Stromal cell of bone marrow (primary cell): ENCODE measurements around the gene BUD31.

Source experiments
- DNase-seq: peaks from one replicate; pipeline ENCODE4 v3.0.0-alpha.2; 2012; ENCODE audit warnings: low read depth

The BUD31 gene

DNA sequence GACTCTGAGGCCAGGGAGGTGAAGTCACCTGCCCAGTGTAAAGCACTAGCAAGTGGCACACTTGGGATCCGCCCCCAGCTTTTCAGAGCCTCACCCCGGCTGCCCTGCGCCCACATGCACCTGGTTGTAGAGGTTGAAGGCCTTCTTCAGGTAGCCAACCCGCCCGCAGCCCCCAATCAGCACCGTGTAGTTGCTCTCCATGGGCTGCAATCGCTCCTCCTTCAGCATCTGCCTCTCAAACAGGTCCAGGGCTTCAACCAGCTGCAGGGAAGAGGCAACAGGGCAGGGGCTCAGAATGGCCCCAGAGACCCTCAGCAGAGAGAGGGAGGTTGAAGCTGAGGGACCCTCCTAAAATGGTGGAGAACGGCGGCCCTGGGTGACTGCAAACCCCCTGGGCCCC lies 24.4 kb downstream of the BUD31 start:
- DNase-seq = no peak

DNA sequence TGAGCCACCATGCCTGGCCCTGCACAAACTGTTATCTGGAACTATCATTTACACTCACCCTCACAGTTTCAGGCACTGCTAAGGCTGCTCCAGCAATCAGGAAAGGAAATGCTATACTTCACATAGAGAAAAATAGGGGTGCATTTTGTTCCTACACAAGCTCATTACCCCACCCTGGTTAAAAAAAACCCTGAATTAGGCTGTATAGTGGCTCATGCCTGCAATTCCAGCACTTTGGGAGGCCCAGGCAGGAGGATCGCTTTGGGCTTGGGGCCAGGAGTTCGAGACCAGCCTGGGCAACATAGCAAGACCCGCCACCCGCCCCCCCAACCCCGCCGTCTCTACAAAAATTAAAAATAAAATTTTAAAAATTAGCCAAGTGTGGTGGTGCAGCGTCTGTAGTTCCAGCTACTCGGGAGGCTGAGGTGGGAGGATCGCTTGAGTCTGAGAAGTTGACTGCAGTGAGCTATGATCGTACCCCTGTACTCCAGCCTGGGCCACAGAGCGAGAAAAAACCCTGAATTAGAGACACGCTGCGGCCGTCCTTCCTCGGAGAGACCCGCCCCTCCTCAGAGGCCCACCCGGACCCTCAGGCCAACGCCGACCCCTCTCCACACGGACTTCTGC lies 29.3 kb downstream of the BUD31 start:
- no peak for DNase-seq

GRCh38 chr7:99438573-99439480 lies 30.1 kb downstream of the BUD31 start, which contains the start of the genes CPSF4 and PTCD1:
TSS of gene CPSF4 (plus strand) at chr7:99438943. CDS start at chr7:99439083, 140 bp downstream.
TSS of gene PTCD1 (minus strand) at chr7:99438798. CDS start at chr7:99435242, 3,556 bp downstream.
- peak; percentile 93 for DNase-seq

GRCh38 chr7:99440195-99440594 lies 31.4 kb downstream of the BUD31 start:
- DNase-seq = no peak

GRCh38 chr7:99446096-99446495 lies 37.3 kb downstream of the BUD31 start:
- DNase-seq = no peak

- no peak for DNase-seq
Measured at GRCh38 chr7:99447943-99448342, 39.2 kb downstream of the BUD31 start.

- DNase-seq = no peak
Measured at GRCh38 chr7:99448855-99449254, 40.1 kb downstream of the BUD31 start.

- no peak for DNase-seq
Measured at GRCh38 chr7:99449326-99449725, 40.6 kb downstream of the BUD31 start.

DNA sequence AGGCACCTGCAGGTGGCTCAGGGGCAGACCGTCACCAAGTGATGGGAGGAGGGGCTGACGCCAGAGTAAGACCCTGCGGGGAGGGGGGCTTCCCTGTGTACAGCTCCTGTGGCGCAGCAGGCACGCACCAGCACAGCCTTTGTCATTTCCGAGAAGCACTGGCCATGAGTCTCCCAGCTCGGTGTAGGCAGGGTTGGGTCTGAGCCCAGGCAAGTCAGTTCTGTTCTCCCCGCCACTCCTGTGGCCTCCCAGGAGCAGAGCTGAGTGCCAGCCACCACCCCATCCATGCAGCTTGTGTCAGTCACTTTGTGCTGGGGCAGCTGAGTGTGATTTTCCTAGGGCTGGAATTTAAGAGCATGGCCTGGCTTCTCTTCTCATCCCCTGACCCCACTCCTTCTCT lies 43.2 kb downstream of the BUD31 start:
- no peak for DNase-seq

GRCh38 chr7:99452541-99452940 lies 43.8 kb downstream of the BUD31 start:
- no peak for DNase-seq

DNA sequence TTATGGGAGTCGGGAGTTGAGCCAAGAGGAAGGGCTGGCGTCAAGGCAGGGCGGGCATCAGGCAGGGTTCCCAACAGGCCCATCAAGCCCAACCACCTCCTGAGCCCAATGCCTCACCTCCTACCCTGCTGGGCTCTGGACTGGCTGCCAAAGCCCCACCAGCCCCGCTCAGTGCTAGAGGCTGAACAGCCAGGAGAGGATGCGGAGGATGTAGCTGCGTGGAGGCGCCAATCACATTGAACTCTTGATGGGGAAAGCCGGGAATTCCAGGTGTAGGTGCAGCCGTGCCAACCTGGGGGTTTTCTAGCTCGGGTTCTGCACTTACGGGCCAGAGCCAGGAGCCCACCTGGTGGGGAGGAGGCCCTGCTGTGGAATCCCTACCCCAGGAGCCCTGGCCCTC lies 44.3 kb downstream of the BUD31 start:
- no peak for DNase-seq

DNA sequence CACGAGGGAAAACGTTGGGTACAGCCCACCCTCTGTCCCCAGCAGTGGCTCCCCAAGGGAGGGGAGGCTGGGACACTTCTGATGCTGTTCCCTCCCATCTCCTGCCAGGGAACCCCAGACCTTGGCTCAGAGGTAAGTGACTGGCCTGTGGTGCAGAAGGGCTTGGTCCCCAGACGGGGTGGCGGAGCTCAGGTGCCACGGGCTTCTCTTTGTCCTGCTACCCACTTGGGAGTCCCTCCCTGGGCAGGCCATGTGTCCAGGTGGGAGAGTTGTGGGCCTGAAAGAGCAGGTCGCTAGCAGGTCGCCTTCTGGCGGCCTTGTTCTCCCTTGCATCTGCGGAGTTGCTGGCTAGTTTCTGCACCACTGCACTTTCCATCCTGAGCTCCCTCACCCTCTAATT lies 47.1 kb downstream of the BUD31 start:
- DNase-seq = no peak

DNA sequence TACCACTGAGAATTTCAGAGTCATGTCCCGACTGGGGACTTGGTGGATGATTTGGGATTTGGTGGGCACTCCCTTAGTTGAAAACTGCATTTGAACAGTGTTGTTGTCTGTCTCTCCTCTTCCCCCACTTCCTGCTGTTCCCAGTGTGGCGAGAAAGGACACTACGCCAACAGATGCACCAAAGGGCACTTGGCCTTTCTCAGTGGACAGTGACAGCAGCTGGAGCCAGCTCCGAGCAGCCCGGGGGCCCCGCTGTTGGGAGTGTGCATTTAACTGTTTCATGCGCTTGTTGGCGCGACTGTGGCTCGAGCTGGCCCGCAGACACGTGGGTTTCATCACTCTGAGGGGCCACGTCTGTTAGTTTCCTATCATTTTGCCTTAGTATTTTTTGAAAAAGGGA lies 47.5 kb downstream of the BUD31 start:
- DNase-seq = no peak

GRCh38 chr7:99457050-99457649 lies 48.4 kb downstream of the BUD31 start:
- DNase-seq = no peak

GRCh38 chr7:99457650-99458493 lies 49.1 kb downstream of the BUD31 start:
- DNase-seq = no peak

GRCh38 chr7:99459087-99459486 lies 50.3 kb downstream of the BUD31 start:
- DNase-seq = no peak

GRCh38 chr7:99460651-99461050 lies 51.9 kb downstream of the BUD31 start:
- no peak for DNase-seq

- no peak for DNase-seq
Measured at GRCh38 chr7:99461221-99461620, 52.5 kb downstream of the BUD31 start.

DNA sequence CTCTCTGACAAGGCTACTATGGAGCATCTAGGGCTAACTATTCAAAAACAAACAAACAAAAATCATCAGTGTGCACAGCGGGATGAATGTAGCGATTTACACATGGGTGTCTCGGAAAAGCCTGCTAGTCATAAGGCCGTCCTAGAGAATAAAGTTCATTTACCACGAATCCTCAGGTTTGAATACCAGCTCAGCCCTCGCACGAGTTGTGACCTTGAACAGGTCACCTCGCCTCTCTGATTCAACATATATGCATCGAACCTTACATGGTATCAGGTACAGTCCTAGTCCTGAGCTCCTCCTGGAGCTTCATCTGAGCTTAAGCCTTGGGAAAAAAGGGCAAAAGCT lies 56.6 kb downstream of the BUD31 start:
- DNase-seq = no peak

DNA sequence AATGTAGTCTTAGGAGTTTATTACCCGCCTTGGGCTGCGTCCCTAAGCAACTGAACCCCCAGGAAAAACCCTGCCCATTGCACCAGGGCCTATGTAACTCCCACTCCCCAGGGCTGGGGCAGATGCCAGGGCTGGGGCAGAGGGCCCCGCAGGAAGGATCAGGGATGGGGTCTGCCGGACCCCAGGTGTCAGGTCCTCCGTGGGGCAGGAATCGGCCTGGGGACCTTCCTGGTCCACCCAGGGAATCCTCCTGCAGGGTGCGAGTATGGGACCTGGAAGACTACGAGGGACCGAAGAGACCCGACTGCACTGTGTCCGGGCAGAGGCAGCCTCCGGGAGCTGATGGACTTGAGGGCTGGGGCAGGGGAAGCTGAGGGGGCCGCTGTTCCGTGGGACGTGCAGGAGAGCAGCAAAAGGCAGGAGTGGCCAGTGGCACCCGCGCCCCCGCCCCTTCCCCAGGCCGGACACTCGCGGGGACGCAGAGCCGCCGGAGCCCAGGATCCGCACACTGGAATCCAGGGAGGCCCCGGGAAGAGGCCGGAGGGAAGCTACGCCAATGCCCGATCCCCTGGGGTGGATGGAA lies 59.7 kb downstream of the BUD31 start:
- DNase-seq = no peak
